ENCODE data around the gene MDGA2. TPM values are rescaled to one million over a fixed set of nuclear protein-coding genes. Genes with fewer than 3 reads are reported as not detected.

MDGA2 gene
- total RNA-seq, 5 donors from 2014 or later (not counting 1 experiment from before 2014, with no cell fraction given), result not detected

DNA sequence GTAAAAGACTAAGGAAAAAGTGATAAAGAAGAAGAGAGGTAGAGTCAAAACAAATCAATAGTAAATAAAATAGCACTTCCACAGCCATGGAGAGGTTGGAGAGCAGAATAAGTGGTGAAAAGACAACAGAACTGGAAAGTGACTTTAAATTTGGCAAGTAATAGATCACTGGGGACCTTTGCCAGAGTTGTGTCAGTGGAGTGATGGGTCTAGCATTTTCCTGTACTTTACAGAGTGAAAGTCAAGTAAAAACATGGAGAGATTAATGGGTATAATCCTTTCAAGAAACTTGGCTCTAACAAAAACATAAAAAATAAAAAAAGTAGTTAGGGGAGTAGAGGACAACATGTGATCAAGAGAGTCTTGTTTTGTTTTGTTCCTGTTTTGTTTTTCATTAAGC, 521.7 kb downstream of the MDGA2 start:
- H3K4me3 ChIP-seq (ENCODE audit: control insufficient read depth in 1 of 2, extremely low read depth in 1 of 2, low read length in 1 of 2), result no peak overlapping the region
- Mint-ChIP-seq H3K36me3 (no peaks in the 10 kb centered on the region), H3K27me3 (no peaks in the 10 kb centered on the region), H3K4me3 (no peak overlapping the region), H3K9me3 (peaks cover 10 to 22% (median 15%) of the 10 kb centered on the region in 3 donors), H3K4me1 (no peaks in the 10 kb centered on the region), H3K27ac (no peak overlapping the region)
- no peaks in the 10 kb centered on the region for H3K36me3 ChIP-seq (ENCODE audit: control insufficient read depth in 2 of 2, extremely low read depth in 1 of 2, insufficient read depth in 1 of 2, low read length in 1 of 2)
- no peak overlapping the region for H3K27ac ChIP-seq (ENCODE audit: low read length)
- no peaks in the 10 kb centered on the region for H3K9me3 ChIP-seq
- no peaks in the 10 kb centered on the region for H3K4me1 ChIP-seq (ENCODE audit: control insufficient read depth in 1 of 2, extremely low read depth in 1 of 2, insufficient read depth in 2 of 2, low read length in 2 of 2)
- CTCF ChIA-PET, result no interaction called here
- DNase-seq (no peak), ATAC-seq (replicated peaks in 1 of 4) (no peak)
- POLR2A ChIA-PET, result no interaction called here
- no peaks in the 10 kb centered on the region for H3K27me3 ChIP-seq (replicated peaks in 1 of 2; ENCODE audit: control insufficient read depth in 2 of 2, extremely low read depth in 1 of 2, insufficient read depth in 2 of 2, low read length in 1 of 2)

DNA sequence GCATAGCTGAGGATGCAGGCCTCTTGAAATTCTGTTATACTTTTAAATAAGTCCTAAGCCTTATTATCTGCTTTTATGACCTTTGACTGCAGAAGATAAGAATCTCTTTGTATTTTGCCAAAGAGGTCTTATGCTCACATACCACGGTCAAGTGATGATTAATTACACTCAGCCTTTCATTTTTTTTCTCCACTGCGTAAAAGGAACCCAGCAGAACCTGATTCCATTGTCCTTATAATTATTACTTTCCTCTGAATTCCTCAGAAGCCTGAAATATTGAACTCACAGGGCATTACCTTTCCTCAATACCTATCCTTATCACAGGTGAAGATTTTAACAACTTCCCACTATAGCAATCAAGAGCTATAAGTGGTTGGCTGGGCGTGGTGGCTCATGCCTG, 525.1 kb downstream of the MDGA2 start:
- ChIA-PET POLR2A (interaction anchor here in 1 of 2 donors (0.6 kb wide), 2 partner anchors 22 to 51 kb away, joined by 3 to 4 read pairs; no protein-coding TSS in a partner anchor), CTCF (no interaction called here)

DNA sequence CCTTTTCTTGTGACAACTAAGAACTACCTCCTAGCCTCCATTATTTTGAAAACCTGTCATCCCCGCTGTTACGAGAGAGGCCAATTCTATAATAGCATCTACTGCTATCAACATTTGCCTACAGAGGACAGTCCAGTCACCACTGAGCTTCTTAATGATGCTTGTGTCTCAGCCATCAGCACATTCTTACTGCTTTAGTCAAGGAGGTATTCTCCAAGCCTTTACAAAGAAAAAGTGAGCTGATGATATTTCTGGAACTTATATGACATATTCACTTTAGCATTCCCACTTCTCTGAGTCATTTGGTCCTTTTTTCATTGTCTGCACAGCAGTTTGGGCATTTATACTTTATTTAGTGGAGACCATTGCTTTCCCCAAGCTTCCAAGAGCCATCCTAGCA, 526.1 kb downstream of the MDGA2 start:
- H3K27me3 ChIP-seq (replicated peaks in 1 of 2; ENCODE audit: control insufficient read depth in 2 of 2, extremely low read depth in 1 of 2, insufficient read depth in 2 of 2, low read length in 1 of 2), result no peaks in the 10 kb centered on the region
- H3K27ac ChIP-seq (ENCODE audit: low read length), result no peak overlapping the region
- H3K9me3 ChIP-seq, result no peaks in the 10 kb centered on the region
- Mint-ChIP-seq H3K27ac (no peak overlapping the region), H3K36me3 (no peaks in the 10 kb centered on the region), H3K9me3 (peaks cover 15 to 22% (median 18%) of the 10 kb centered on the region in 3 donors), H3K4me3 (no peak overlapping the region), H3K4me1 (no peaks in the 10 kb centered on the region), H3K27me3 (no peaks in the 10 kb centered on the region)
- no peak for DNase-seq
- no peak for ATAC-seq (replicated peaks in 1 of 4)
- H3K4me1 ChIP-seq (ENCODE audit: control insufficient read depth in 1 of 2, extremely low read depth in 1 of 2, insufficient read depth in 2 of 2, low read length in 2 of 2), result no peaks in the 10 kb centered on the region
- POLR2A ChIA-PET, result no interaction called here
- 100% methylated on average over 2 of the region's 2 CpGs for WGBS (ENCODE audit: insufficient coverage)
- CTCF ChIA-PET, result no interaction called here
- H3K4me3 ChIP-seq (ENCODE audit: control insufficient read depth in 1 of 2, extremely low read depth in 1 of 2, low read length in 1 of 2), result no peak overlapping the region
- H3K36me3 ChIP-seq (ENCODE audit: control insufficient read depth in 2 of 2, extremely low read depth in 1 of 2, insufficient read depth in 1 of 2, low read length in 1 of 2), result no peaks in the 10 kb centered on the region

More for the DNA sequence above, 525.1 kb downstream of the MDGA2 start:
- WGBS (ENCODE audit: insufficient coverage), result 62% methylated on average over 2 of the region's 3 CpGs
- Histone ChIP-seq H3K9me3 (no peaks in the 10 kb centered on the region), H3K27me3 (replicated peaks in 1 of 2; ENCODE audit: control insufficient read depth in 2 of 2, extremely low read depth in 1 of 2, insufficient read depth in 2 of 2, low read length in 1 of 2) (no peaks in the 10 kb centered on the region), H3K36me3 (ENCODE audit: control insufficient read depth in 2 of 2, extremely low read depth in 1 of 2, insufficient read depth in 1 of 2, low read length in 1 of 2) (no peaks in the 10 kb centered on the region), H3K4me3 (ENCODE audit: control insufficient read depth in 1 of 2, extremely low read depth in 1 of 2, low read length in 1 of 2) (no peak overlapping the region), H3K27ac (ENCODE audit: low read length) (no peak overlapping the region), H3K4me1 (ENCODE audit: control insufficient read depth in 1 of 2, extremely low read depth in 1 of 2, insufficient read depth in 2 of 2, low read length in 2 of 2) (no peaks in the 10 kb centered on the region)
- no peaks in the 10 kb centered on the region for H3K4me1 Mint-ChIP-seq
- no peak for ATAC-seq (replicated peaks in 1 of 4)
- H3K36me3 Mint-ChIP-seq, result no peaks in the 10 kb centered on the region
- no peak overlapping the region for H3K4me3 Mint-ChIP-seq
- H3K27ac Mint-ChIP-seq, result no peak overlapping the region
- DNase-seq, result no peak
- peaks cover 15 to 25% (median 18%) of the 10 kb centered on the region in 3 donors for H3K9me3 Mint-ChIP-seq
- no peaks in the 10 kb centered on the region for H3K27me3 Mint-ChIP-seq

DNA sequence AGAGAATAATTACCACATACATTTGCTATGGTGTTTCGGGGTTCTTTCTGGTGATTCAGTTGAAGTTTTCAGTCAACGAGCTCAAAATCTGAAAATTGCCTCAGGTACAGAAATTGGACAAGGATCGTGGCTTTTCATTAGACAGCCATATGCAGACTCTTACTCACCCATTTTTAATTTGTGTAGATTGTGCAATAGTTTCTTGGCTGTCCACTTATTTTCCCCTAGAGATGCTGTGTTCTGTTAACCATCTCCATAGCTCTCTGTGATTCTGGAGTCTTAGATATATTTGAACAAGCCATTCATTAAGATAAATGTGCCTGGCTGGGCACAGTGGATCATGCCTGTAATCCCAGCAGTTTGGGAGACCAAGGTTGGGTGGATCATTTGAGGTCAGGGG, 526.7 kb downstream of the MDGA2 start:
- DNase-seq, result no peak
- no peaks in the 10 kb centered on the region for H3K27me3 ChIP-seq (replicated peaks in 1 of 2; ENCODE audit: control insufficient read depth in 2 of 2, extremely low read depth in 1 of 2, insufficient read depth in 2 of 2, low read length in 1 of 2)
- ATAC-seq (replicated peaks in 1 of 4), result no peak

DNA sequence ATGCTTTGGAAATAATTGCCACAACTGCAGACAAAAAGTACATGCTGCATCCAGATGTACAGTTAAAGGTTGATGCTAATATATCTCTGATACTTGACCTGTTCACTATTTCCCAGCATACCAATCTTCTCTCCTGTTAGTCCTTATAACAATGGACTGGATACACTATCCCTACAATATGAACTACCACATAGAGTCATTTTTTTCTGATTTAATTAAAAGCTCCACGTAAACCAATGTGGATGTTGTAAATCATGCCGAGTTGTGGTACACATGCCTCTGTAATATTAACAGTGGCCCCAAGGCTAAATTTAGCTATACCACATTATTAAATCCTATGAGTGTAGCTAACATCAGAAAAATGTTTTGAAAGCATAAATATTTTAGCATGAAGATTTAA, 554.8 kb downstream of the MDGA2 start:
- no peaks in the 10 kb centered on the region for H3K27me3 Mint-ChIP-seq
- Histone ChIP-seq H3K9me3 (no peaks in the 10 kb centered on the region), H3K4me3 (ENCODE audit: control insufficient read depth in 1 of 2, extremely low read depth in 1 of 2, low read length in 1 of 2) (no peak overlapping the region), H3K27me3 (replicated peaks in 1 of 2; ENCODE audit: control insufficient read depth in 2 of 2, extremely low read depth in 1 of 2, insufficient read depth in 2 of 2, low read length in 1 of 2) (no peaks in the 10 kb centered on the region), H3K27ac (ENCODE audit: low read length) (no peak overlapping the region), H3K4me1 (ENCODE audit: control insufficient read depth in 1 of 2, extremely low read depth in 1 of 2, insufficient read depth in 2 of 2, low read length in 2 of 2) (no peaks in the 10 kb centered on the region), H3K36me3 (ENCODE audit: control insufficient read depth in 2 of 2, extremely low read depth in 1 of 2, insufficient read depth in 1 of 2, low read length in 1 of 2) (no peaks in the 10 kb centered on the region)
- no peak overlapping the region for H3K27ac Mint-ChIP-seq
- DNase-seq (no peak), ATAC-seq (replicated peaks in 1 of 4) (no peak)
- H3K4me3 Mint-ChIP-seq, result no peak overlapping the region
- no peaks in the 10 kb centered on the region for H3K36me3 Mint-ChIP-seq
- H3K9me3 Mint-ChIP-seq, result peaks cover 6 to 12% (median 7%) of the 10 kb centered on the region in 3 donors
- H3K4me1 Mint-ChIP-seq, result no peaks in the 10 kb centered on the region
- ChIA-PET POLR2A (no interaction called here), CTCF (no interaction called here)
- no CpG with 5 or more reads among the region's 2 CpGs for WGBS (ENCODE audit: insufficient coverage)

More for the DNA sequence above, 526.7 kb downstream of the MDGA2 start:
- Mint-ChIP-seq H3K4me1 (no peaks in the 10 kb centered on the region), H3K27ac (no peak overlapping the region), H3K27me3 (no peaks in the 10 kb centered on the region), H3K36me3 (no peaks in the 10 kb centered on the region), H3K4me3 (no peak overlapping the region), H3K9me3 (peaks cover 13 to 19% (median 16%) of the 10 kb centered on the region in 3 donors)
- H3K4me3 ChIP-seq (ENCODE audit: control insufficient read depth in 1 of 2, extremely low read depth in 1 of 2, low read length in 1 of 2), result no peak overlapping the region
- WGBS (ENCODE audit: insufficient coverage), result no CpG with 5 or more reads among the region's 3 CpGs
- H3K4me1 ChIP-seq (ENCODE audit: control insufficient read depth in 1 of 2, extremely low read depth in 1 of 2, insufficient read depth in 2 of 2, low read length in 2 of 2), result no peaks in the 10 kb centered on the region
- ChIA-PET CTCF (no interaction called here), POLR2A (no interaction called here)
- no peaks in the 10 kb centered on the region for H3K9me3 ChIP-seq
- no peaks in the 10 kb centered on the region for H3K36me3 ChIP-seq (ENCODE audit: control insufficient read depth in 2 of 2, extremely low read depth in 1 of 2, insufficient read depth in 1 of 2, low read length in 1 of 2)
- H3K27ac ChIP-seq (ENCODE audit: low read length), result no peak overlapping the region

DNA sequence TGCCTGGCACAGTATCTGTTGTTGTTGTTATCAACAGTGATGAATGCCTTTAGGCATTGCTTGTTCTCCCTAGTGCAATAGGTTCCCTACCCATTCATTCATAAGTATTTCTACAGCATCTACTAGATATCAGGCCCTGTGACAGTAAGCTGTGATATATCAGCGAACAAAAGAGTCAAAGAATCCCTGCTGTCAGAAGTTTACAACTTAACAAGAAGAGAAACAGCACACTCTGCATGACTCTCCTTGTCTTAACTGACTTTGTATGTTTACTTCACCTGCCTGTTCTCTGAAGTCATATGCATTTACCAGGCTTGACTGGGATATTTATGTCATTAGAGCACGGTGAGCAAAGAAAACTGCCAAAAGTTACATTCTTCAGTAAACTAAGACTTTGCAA, 571.6 kb downstream of the MDGA2 start:
- Histone ChIP-seq H3K4me1 (ENCODE audit: control insufficient read depth in 1 of 2, extremely low read depth in 1 of 2, insufficient read depth in 2 of 2, low read length in 2 of 2) (no peaks in the 10 kb centered on the region), H3K27ac (ENCODE audit: low read length) (no peak overlapping the region), H3K27me3 (replicated peaks in 1 of 2; ENCODE audit: control insufficient read depth in 2 of 2, extremely low read depth in 1 of 2, insufficient read depth in 2 of 2, low read length in 1 of 2) (no peaks in the 10 kb centered on the region), H3K9me3 (no peaks in the 10 kb centered on the region), H3K36me3 (ENCODE audit: control insufficient read depth in 2 of 2, extremely low read depth in 1 of 2, insufficient read depth in 1 of 2, low read length in 1 of 2) (no peaks in the 10 kb centered on the region), H3K4me3 (ENCODE audit: control insufficient read depth in 1 of 2, extremely low read depth in 1 of 2, low read length in 1 of 2) (no peak overlapping the region)
- Mint-ChIP-seq H3K36me3 (no peaks in the 10 kb centered on the region), H3K9me3 (peaks cover 4 to 7% (median 4%) of the 10 kb centered on the region in 3 donors), H3K4me1 (no peaks in the 10 kb centered on the region), H3K4me3 (no peak overlapping the region), H3K27me3 (no peaks in the 10 kb centered on the region), H3K27ac (no peak overlapping the region)
- ATAC-seq (replicated peaks in 1 of 4) (no peak), DNase-seq (no peak)
- no CpG with 5 or more reads among the region's 2 CpGs for WGBS (ENCODE audit: insufficient coverage)
- CTCF ChIA-PET, result no interaction called here
- POLR2A ChIA-PET, result no interaction called here

DNA sequence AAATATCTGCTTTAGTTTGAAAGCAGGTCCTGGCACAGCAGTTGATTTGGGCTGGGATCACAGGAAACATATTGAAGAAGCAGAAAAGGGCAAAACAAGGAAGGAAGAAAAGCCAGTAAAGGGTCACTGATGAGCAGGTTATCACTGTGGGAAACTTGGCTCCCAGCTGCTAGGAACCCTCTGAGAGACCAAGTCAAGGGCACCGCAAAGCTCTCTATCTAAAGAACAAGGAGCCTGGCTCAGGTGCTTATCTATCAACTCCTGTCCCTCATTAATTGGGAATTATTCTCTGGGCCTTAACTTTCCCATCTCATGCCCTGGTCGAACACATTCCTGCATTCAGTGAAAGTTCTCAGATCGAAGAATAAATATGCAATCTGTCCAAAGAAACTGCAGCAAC, 572.9 kb downstream of the MDGA2 start:
- DNase-seq (no peak), ATAC-seq (replicated peaks in 1 of 4) (no peak)
- H3K9me3 Mint-ChIP-seq, result peaks cover 4 to 7% (median 4%) of the 10 kb centered on the region in 3 donors
- H3K4me1 ChIP-seq (ENCODE audit: control insufficient read depth in 1 of 2, extremely low read depth in 1 of 2, insufficient read depth in 2 of 2, low read length in 2 of 2), result no peaks in the 10 kb centered on the region
- no peaks in the 10 kb centered on the region for H3K36me3 ChIP-seq (ENCODE audit: control insufficient read depth in 2 of 2, extremely low read depth in 1 of 2, insufficient read depth in 1 of 2, low read length in 1 of 2)
- H3K27me3 Mint-ChIP-seq, result no peaks in the 10 kb centered on the region
- WGBS (ENCODE audit: insufficient coverage), result 29% methylated on average over 1 of the region's 3 CpGs
- H3K27ac Mint-ChIP-seq, result no peak overlapping the region
- H3K4me1 Mint-ChIP-seq, result no peaks in the 10 kb centered on the region
- no peaks in the 10 kb centered on the region for H3K27me3 ChIP-seq (replicated peaks in 1 of 2; ENCODE audit: control insufficient read depth in 2 of 2, extremely low read depth in 1 of 2, insufficient read depth in 2 of 2, low read length in 1 of 2)
- CTCF ChIA-PET, result no interaction called here
- POLR2A ChIA-PET, result interaction anchor here in 1 of 2 donors (0.8 kb wide), 1 partner anchor 11 kb away, joined by 4 read pairs; no protein-coding TSS in a partner anchor
- H3K27ac ChIP-seq (ENCODE audit: low read length), result no peak overlapping the region
- H3K36me3 Mint-ChIP-seq, result no peaks in the 10 kb centered on the region
- no peak overlapping the region for H3K4me3 ChIP-seq (ENCODE audit: control insufficient read depth in 1 of 2, extremely low read depth in 1 of 2, low read length in 1 of 2)
- no peaks in the 10 kb centered on the region for H3K9me3 ChIP-seq
- H3K4me3 Mint-ChIP-seq, result no peak overlapping the region
